ENCODE results near the gene EIPR1. TPM values are rescaled to one million over a fixed set of nuclear protein-coding genes. Genes with fewer than 3 reads are reported as not detected.

EIPR1 gene
- polyA plus RNA-seq, 2 of the 4 experiments (the other 2 are of a cell fraction): 55.0 to 65.0 TPM

DNA sequence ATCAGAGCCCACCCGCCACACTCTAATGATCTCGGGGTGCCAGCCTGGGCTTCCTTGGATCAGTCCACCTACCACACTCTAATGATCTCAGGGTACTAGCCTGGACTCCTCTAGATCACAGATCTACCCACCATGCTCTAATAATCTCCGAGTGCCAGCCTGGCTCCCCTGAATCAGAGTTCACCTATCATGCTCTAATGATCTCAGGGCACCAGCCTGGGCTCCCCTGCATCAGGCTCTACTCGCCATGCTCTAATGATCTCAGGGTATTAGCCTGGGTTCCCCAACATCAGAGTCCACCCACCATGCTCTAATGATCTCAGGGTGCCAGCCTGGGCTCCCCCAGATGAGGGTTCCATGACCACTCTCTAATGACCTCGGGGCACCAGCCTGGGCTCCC lies 48.1 kb downstream of the EIPR1 start:
- ATAC-seq: no peak
- POLR2A ChIA-PET: no interaction called here

DNA sequence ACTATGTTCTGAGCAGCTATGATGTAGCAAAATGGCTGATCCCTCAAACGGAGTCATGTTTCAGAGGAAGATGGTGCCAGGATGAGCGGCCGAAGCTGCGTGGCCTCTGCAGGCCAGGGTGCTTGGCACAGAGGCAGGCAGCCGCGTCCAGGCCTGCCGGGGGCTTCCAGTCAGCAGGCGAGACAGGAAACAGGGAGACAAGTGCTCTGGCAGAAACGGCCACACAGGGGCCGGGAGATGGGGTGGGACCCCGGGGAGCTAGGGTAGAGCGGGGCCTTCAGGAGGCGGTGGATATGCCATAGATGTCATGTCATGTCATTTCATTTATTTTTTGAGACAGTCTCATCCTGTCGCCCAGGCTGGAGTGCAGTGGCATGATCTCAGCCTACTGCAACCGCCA lies 50.7 kb downstream of the EIPR1 start:
- Histone ChIP-seq H3K9me3 (no peaks in the 10 kb centered on the region), H3K4me2 (no peak overlapping the region), H3K27ac (no peak overlapping the region), H3K4me1 (no peaks in the 10 kb centered on the region), H3K4me3 (no peak overlapping the region)
- no peak for DNase-seq (ENCODE audit: low read depth in 1 of 2, low spot score in 1 of 2)
- WGBS (ENCODE audit: missing lambda C conversion rate): 91% methylated on average over 15 of the region's 15 CpGs
- FAIRE-seq: no peak
- ChIA-PET POLR2A (no interaction called here), CTCF (interaction anchor here (0.8 kb wide), 1 partner anchor 23 kb away, joined by 3 read pairs; no protein-coding TSS in a partner anchor)
- TF ChIP-seq SMC3 (IDR thresholded peaks at IDR 0.05) (no peak), EP300 (IDR thresholded peaks at IDR 0.05) (no peak), NR3C1 (IDR thresholded peaks at IDR 0.05) (no peak), CEBPB (IDR thresholded peaks at IDR 0.05) (no peak), HDAC2 (IDR thresholded peaks at IDR 0.05) (no peak), CHD4 (IDR thresholded peaks at IDR 0.05; ENCODE audit: borderline replicate concordance) (no peak), ZC3H11A (IDR thresholded peaks at IDR 0.05) (no peak), SREBF2 (IDR thresholded peaks at IDR 0.05) (no peak), EHF (CRISPR knock-in tag; IDR thresholded peaks at IDR 0.05) (no peak)
- TF ChIP-seq, protein P1, sequence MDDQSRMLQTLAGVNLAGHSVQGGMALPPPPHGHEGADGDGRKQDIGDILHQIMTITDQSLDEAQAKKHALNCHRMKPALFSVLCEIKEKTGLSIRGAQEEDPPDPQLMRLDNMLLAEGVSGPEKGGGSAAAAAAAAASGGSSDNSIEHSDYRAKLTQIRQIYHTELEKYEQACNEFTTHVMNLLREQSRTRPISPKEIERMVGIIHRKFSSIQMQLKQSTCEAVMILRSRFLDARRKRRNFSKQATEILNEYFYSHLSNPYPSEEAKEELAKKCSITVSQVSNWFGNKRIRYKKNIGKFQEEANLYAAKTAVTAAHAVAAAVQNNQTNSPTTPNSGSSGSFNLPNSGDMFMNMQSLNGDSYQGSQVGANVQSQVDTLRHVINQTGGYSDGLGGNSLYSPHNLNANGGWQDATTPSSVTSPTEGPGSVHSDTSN (IDR thresholded peaks at IDR 0.05): no peak
- TF ChIP-seq, protein P2, sequence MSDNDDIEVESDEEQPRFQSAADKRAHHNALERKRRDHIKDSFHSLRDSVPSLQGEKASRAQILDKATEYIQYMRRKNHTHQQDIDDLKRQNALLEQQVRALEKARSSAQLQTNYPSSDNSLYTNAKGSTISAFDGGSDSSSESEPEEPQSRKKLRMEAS (IDR thresholded peaks at IDR 0.05): no peak
- TF ChIP-seq, protein P3, sequence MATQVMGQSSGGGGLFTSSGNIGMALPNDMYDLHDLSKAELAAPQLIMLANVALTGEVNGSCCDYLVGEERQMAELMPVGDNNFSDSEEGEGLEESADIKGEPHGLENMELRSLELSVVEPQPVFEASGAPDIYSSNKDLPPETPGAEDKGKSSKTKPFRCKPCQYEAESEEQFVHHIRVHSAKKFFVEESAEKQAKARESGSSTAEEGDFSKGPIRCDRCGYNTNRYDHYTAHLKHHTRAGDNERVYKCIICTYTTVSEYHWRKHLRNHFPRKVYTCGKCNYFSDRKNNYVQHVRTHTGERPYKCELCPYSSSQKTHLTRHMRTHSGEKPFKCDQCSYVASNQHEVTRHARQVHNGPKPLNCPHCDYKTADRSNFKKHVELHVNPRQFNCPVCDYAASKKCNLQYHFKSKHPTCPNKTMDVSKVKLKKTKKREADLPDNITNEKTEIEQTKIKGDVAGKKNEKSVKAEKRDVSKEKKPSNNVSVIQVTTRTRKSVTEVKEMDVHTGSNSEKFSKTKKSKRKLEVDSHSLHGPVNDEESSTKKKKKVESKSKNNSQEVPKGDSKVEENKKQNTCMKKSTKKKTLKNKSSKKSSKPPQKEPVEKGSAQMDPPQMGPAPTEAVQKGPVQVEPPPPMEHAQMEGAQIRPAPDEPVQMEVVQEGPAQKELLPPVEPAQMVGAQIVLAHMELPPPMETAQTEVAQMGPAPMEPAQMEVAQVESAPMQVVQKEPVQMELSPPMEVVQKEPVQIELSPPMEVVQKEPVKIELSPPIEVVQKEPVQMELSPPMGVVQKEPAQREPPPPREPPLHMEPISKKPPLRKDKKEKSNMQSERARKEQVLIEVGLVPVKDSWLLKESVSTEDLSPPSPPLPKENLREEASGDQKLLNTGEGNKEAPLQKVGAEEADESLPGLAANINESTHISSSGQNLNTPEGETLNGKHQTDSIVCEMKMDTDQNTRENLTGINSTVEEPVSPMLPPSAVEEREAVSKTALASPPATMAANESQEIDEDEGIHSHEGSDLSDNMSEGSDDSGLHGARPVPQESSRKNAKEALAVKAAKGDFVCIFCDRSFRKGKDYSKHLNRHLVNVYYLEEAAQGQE (IDR thresholded peaks at IDR 0.05): no peak
- TF ChIP-seq, protein P4, sequence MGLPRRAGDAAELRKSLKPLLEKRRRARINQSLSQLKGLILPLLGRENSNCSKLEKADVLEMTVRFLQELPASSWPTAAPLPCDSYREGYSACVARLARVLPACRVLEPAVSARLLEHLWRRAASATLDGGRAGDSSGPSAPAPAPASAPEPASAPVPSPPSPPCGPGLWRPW (IDR thresholded peaks at IDR 0.05): no peak
- no peak; a peak in 2 of 6 replicates for ATAC-seq

More for the DNA sequence above, 48.1 kb downstream of the EIPR1 start:
- Histone ChIP-seq H3K9me3 (no peaks in the 10 kb centered on the region), H3K27ac (no peak overlapping the region), H3K4me1 (no peaks in the 10 kb centered on the region), H3K4me2 (no peak overlapping the region), H3K4me3 (no peak overlapping the region)
- FAIRE-seq: no peak
- no peak for DNase-seq (ENCODE audit: low read depth in 1 of 2, low spot score in 1 of 2)
- WGBS (ENCODE audit: missing lambda C conversion rate): 92% methylated on average over 5 of the region's 5 CpGs
- no peak for TF ChIP-seq KDM1A (IDR thresholded peaks at IDR 0.05; ENCODE audit: low read depth)
- TF ChIP-seq HOXB5 (CRISPR knock-in tag; IDR thresholded peaks at IDR 0.05): no peak
- TF ChIP-seq FOXS1 (CRISPR knock-in tag; IDR thresholded peaks at IDR 0.05): no peak
- no peak for TF ChIP-seq ZFP36 (IDR thresholded peaks at IDR 0.05; ENCODE audit: borderline replicate concordance, partially characterized antibody)
- TF ChIP-seq ZSCAN20 (CRISPR knock-in tag; IDR thresholded peaks at IDR 0.05): no peak
- CTCF ChIA-PET: no interaction called here

DNA sequence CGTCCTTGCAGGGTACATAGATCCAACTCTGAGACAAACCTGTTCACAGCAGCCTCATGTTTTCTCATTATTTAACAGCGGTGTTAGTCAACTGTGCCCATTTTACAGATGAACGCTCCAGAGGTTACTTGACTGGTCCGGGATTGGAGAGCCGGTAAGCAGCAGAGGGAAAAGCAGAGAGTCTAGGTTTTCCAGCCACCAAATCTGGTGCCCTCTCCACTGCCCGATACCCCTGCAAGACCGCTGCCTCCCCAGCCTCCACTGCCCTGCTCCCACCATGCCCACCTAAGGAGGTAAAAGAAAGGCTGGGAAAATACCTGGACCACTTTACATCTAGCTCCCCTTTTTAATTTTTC lies 51.5 kb downstream of the EIPR1 start:
- no peak overlapping the region for H3K4me3 ChIP-seq
- DNase-seq (ENCODE audit: low read depth in 1 of 2, low spot score in 1 of 2): no peak
- H3K4me1 ChIP-seq: no peaks in the 10 kb centered on the region
- ATAC-seq: no peak; a peak in 1 of 6 replicates
- FAIRE-seq: no peak
- TF ChIP-seq CHD4 (IDR thresholded peaks at IDR 0.05; ENCODE audit: borderline replicate concordance): no peak
- no peak for TF ChIP-seq EP300 (IDR thresholded peaks at IDR 0.05)
- TF ChIP-seq HOXB13 (CRISPR knock-in tag; IDR thresholded peaks at IDR 0.05; ENCODE audit: low read depth): no peak
- TF ChIP-seq KDM1A (IDR thresholded peaks at IDR 0.05; ENCODE audit: low read depth): no peak
- TF ChIP-seq TP53 (CRISPR knock-in tag; IDR thresholded peaks at IDR 0.05): no peak
- no peak for TF ChIP-seq RNF2 (IDR thresholded peaks at IDR 0.05; ENCODE audit: borderline replicate concordance, low read depth)
- TF ChIP-seq FOSL2 (IDR thresholded peaks at IDR 0.05): no peak
- TF ChIP-seq FOSL2 (CRISPR knock-in tag; IDR thresholded peaks at IDR 0.05): no peak
- no peak for TF ChIP-seq HEYL (CRISPR knock-in tag; IDR thresholded peaks at IDR 0.05)
- TF ChIP-seq RCOR1 (IDR thresholded peaks at IDR 0.05; ENCODE audit: low read depth, low read length): no peak
- TF ChIP-seq ZNF302 (CRISPR knock-in tag; IDR thresholded peaks at IDR 0.05): no peak
- TF ChIP-seq, protein P5, sequence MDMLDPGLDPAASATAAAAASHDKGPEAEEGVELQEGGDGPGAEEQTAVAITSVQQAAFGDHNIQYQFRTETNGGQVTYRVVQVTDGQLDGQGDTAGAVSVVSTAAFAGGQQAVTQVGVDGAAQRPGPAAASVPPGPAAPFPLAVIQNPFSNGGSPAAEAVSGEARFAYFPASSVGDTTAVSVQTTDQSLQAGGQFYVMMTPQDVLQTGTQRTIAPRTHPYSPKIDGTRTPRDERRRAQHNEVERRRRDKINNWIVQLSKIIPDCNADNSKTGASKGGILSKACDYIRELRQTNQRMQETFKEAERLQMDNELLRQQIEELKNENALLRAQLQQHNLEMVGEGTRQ (IDR thresholded peaks at IDR 0.05): no peak
- TF ChIP-seq RAD21 (conservative IDR thresholded peaks at IDR 0.05 in 1 of 2, IDR thresholded peaks at IDR 0.05 in 1 of 2): no peak
- TF ChIP-seq CHD2 (IDR thresholded peaks at IDR 0.05; ENCODE audit: low read length, partially characterized antibody): no peak
- no peak for TF ChIP-seq MAZ (IDR thresholded peaks at IDR 0.05; ENCODE audit: borderline replicate concordance, low read depth, low read length)
- no peak for TF ChIP-seq FOSB (CRISPR knock-in tag; IDR thresholded peaks at IDR 0.05)
- H3K27ac ChIP-seq: no peak overlapping the region
- 91% methylated on average over 7 of the region's 7 CpGs for WGBS (ENCODE audit: missing lambda C conversion rate)
- H3K9me3 ChIP-seq: no peaks in the 10 kb centered on the region
- ChIA-PET POLR2A (no interaction called here), CTCF (interaction anchor here (0.8 kb wide), 1 partner anchor 23 kb away, joined by 3 read pairs; no protein-coding TSS in a partner anchor)
- no peak overlapping the region for H3K4me2 ChIP-seq
